HEK293 (cell line): ENCODE measurements around the gene RETN.

Source experiments
- CTCF ChIA-PET: fragments of 350-600 bp; formaldehyde crosslinking; extraction: SDS; loops from one replicate; lab custom pipeline; 2021; ENCODE audit warnings: antibody characterized with exemption; lab: Yijun Ruan, JAX
- POLR2A ChIA-PET: fragments of 300-600 bp; formaldehyde crosslinking; extraction: SDS; loops from one replicate; lab custom pipeline; 2020; ENCODE audit warnings: antibody characterized with exemption, inconsistent platforms; lab: Yijun Ruan, JAX
- H3K27ac ChIP-seq: fragments of 200-500 bp; sonication (Bioruptor generic); 2 replicates; pipeline ENCODE4 v1.5.1; 2014; ENCODE audit warnings: low read depth, low read length, control low read depth, inconsistent platforms; ENCODE audit errors: extremely low read depth
- H3K36me3 ChIP-seq, 2 experiments: fragments of 200-500 bp in 1 of 2; sonication (Bioruptor generic) in 1 of 2; 1 replicate in 1 of 2; 2 replicates in 1 of 2; pipeline ENCODE4 v1.5.1; 2014 to 2017; ENCODE audit warnings: inconsistent platforms in 2 of 2, low read length in 2 of 2; ENCODE audit not compliant: control insufficient read depth in 2 of 2, insufficient read depth in 1 of 2
- H3K4me1 ChIP-seq: fragments of 200-500 bp; sonication (Bioruptor generic); 2 replicates; pipeline ENCODE4 v1.5.1; 2014; ENCODE audit warnings: mild to moderate bottlenecking, low read length, inconsistent platforms; ENCODE audit not compliant: control insufficient read depth, insufficient read depth
- H3K4me3 ChIP-seq: 2 replicates; pipeline ENCODE4 v1.5.1; 2011; ENCODE audit warnings: low read depth, mild to moderate bottlenecking, control low read depth, low read length, moderate library complexity
- H3K9me3 ChIP-seq: fragments of 200-500 bp; sonication (Bioruptor generic); 2 replicates; pipeline ENCODE4 v1.5.1; 2014; ENCODE audit warnings: low read depth, low read length, inconsistent platforms; ENCODE audit not compliant: control insufficient read depth, insufficient read depth
- GLIS2 ChIP-seq: fragments of 450-650 bp; formaldehyde crosslinking; IDR thresholded peaks from 2 replicates; pipeline ENCODE4 v1.5.1; 2016; ENCODE audit warnings: missing biosample characterization, missing genetic modification characterization
- INSM2 ChIP-seq: fragments of 450-650 bp; formaldehyde crosslinking; IDR thresholded peaks from 2 replicates; pipeline ENCODE4 v1.5.1; 2016; ENCODE audit warnings: missing biosample characterization, missing genetic modification characterization
- PBX3 ChIP-seq: sonication (generic); formaldehyde crosslinking; IDR thresholded peaks from 2 replicates; pipeline ENCODE4 v1.8.1; 2022; ENCODE audit warnings: mild to moderate bottlenecking, moderate library complexity, missing genetic modification reagents
- REPIN1 ChIP-seq: fragments of 450-650 bp; formaldehyde crosslinking; IDR thresholded peaks from 2 replicates; pipeline ENCODE4 v1.5.1; 2017; ENCODE audit warnings: missing biosample characterization, missing genetic modification characterization, low read depth
- ZNF10 ChIP-seq: fragments of 450-650 bp; formaldehyde crosslinking; IDR thresholded peaks from 2 replicates; pipeline ENCODE4 v1.5.1; 2017; ENCODE audit warnings: missing biosample characterization, missing genetic modification characterization
- ZNF148 ChIP-seq: fragments of 450-650 bp; formaldehyde crosslinking; IDR thresholded peaks from 2 replicates; pipeline ENCODE4 v1.5.0; 2017; ENCODE audit warnings: missing biosample characterization, missing genetic modification characterization, borderline replicate concordance
- ZNF174 ChIP-seq: fragments of 450-650 bp; formaldehyde crosslinking; IDR thresholded peaks from 2 replicates; pipeline ENCODE4 v1.5.0; 2017; ENCODE audit warnings: missing biosample characterization, mild to moderate bottlenecking, missing genetic modification characterization
- ZNF2 ChIP-seq: fragments of 450-650 bp; formaldehyde crosslinking; IDR thresholded peaks from 2 replicates; pipeline ENCODE4 v1.5.1; 2016; ENCODE audit warnings: missing biosample characterization, missing genetic modification characterization
- ZNF223 ChIP-seq: fragments of 450-650 bp; formaldehyde crosslinking; IDR thresholded peaks from 2 replicates; pipeline ENCODE4 v1.5.1; 2016; ENCODE audit warnings: missing biosample characterization, missing genetic modification characterization
- ZNF280C ChIP-seq: fragments of 450-650 bp; formaldehyde crosslinking; IDR thresholded peaks from 2 replicates; pipeline ENCODE4 v1.5.1; 2016; ENCODE audit warnings: missing biosample characterization, missing genetic modification characterization
- ZNF362 ChIP-seq: fragments of 450-650 bp; formaldehyde crosslinking; IDR thresholded peaks from 2 replicates; pipeline ENCODE4 v1.5.1; 2016; ENCODE audit warnings: missing biosample characterization, missing genetic modification characterization
- ZNF366 ChIP-seq: fragments of 450-650 bp; formaldehyde crosslinking; conservative IDR thresholded peaks from 2 replicates; pipeline ENCODE4 v1.5.1; 2016; ENCODE audit warnings: missing biosample characterization, missing genetic modification characterization
- ZNF391 ChIP-seq: fragments of 450-650 bp; formaldehyde crosslinking; IDR thresholded peaks from 2 replicates; pipeline ENCODE4 v1.5.1; 2016; ENCODE audit warnings: low read depth, missing biosample characterization, missing genetic modification characterization, borderline replicate concordance
- ZNF404 ChIP-seq: fragments of 450-650 bp; formaldehyde crosslinking; IDR thresholded peaks from 2 replicates; pipeline ENCODE4 v1.5.1; 2017; ENCODE audit warnings: missing biosample characterization, missing genetic modification characterization
- ZNF561 ChIP-seq: fragments of 450-650 bp; IDR thresholded peaks from 2 replicates; pipeline ENCODE4 v1.5.1; 2018; ENCODE audit warnings: missing biosample characterization, missing genetic modification characterization, borderline replicate concordance
- ZNF596 ChIP-seq: fragments of 450-650 bp; IDR thresholded peaks from 2 replicates; pipeline ENCODE4 v1.5.0; 2018; ENCODE audit warnings: missing biosample characterization, mild to moderate bottlenecking, missing genetic modification characterization, moderate library complexity
- ZNF664 ChIP-seq: fragments of 450-650 bp; formaldehyde crosslinking; IDR thresholded peaks from 2 replicates; pipeline ENCODE4 v1.5.1; 2016; ENCODE audit warnings: missing biosample characterization, missing genetic modification characterization
- ZNF692 ChIP-seq: fragments of 450-650 bp; formaldehyde crosslinking; IDR thresholded peaks from 2 replicates; pipeline ENCODE4 v1.5.1; 2016; ENCODE audit warnings: missing biosample characterization, missing genetic modification characterization
- ZSCAN30 ChIP-seq: fragments of 450-650 bp; IDR thresholded peaks from 2 replicates; pipeline ENCODE4 v1.5.1; 2018; ENCODE audit warnings: missing biosample characterization, mild to moderate bottlenecking, missing genetic modification characterization, moderate library complexity
- ZSCAN4 ChIP-seq: fragments of 450-650 bp; formaldehyde crosslinking; IDR thresholded peaks from 2 replicates; pipeline ENCODE4 v1.5.1; 2017; ENCODE audit warnings: missing biosample characterization, missing genetic modification characterization

Gene RETN

GRCh38 chr19:7662657-7663056, 6.2 kb upstream of the RETN start:
- H3K4me3 ChIP-seq, result no peak overlapping the region
- H3K27ac ChIP-seq, result no peak overlapping the region
- no peaks in the 10 kb centered on the region for H3K36me3 ChIP-seq
- ChIA-PET POLR2A (interaction anchor here (0.7 kb wide), 1 partner anchor 81 kb away, joined by 3 read pairs; no protein-coding TSS in a partner anchor), CTCF (interaction anchor here (2.7 to 4.3 kb wide), 2 partner anchors 10 to 18 kb away, joined by 14 to 23 read pairs; partner anchors contain the start of gene TRAPPC5)
- TF ChIP-seq INSM2 (tag by site-specific recombination) (no peak), ZNF664 (peak; percentile 64; the same call in 1 of the 2 replicates)
- no peaks in the 10 kb centered on the region for H3K4me1 ChIP-seq
- H3K9me3 ChIP-seq, result no peaks in the 10 kb centered on the region

- no peaks in the 10 kb centered on the region for H3K36me3 ChIP-seq
- CTCF ChIA-PET, result interaction anchor here (0.5 to 4.3 kb wide), 4 partner anchors 11 to 1501 kb away, joined by 3 to 23 read pairs (median 5); partner anchors contain the start of gene TRAPPC5
- TF ChIP-seq ZNF366 (tag by site-specific recombination) (no peak), ZNF10 (tag by site-specific recombination) (no peak), ZNF2 (no peak), ZNF280C (no peak), ZNF362 (no peak), ZSCAN4 (tag by site-specific recombination) (no peak), ZNF561 (tag by site-specific recombination) (no peak), ZNF404 (tag by site-specific recombination) (no peak), REPIN1 (tag by site-specific recombination) (no peak), ZNF664 (no peak), ZNF596 (tag by site-specific recombination) (no peak), GLIS2 (tag by site-specific recombination) (no peak), PBX3 (CRISPR knock-in tag) (no peak), ZNF391 (tag by site-specific recombination) (no peak), ZNF692 (tag by site-specific recombination) (no peak), ZNF148 (no peak), ZNF174 (tag by site-specific recombination) (no peak), ZSCAN30 (no peak), ZNF223 (tag by site-specific recombination) (no peak)
- no peak overlapping the region for H3K27ac ChIP-seq
- POLR2A ChIA-PET, result no interaction called here
- no peaks in the 10 kb centered on the region for H3K4me1 ChIP-seq
- no peaks in the 10 kb centered on the region for H3K9me3 ChIP-seq
- no peak overlapping the region for H3K4me3 ChIP-seq
These were observed 5.1 kb upstream of the RETN start for GRCh38 chr19:7663706-7664105.
